Osteocyte (in vitro differentiated cells): ENCODE results near the gene SMYD3. TPM values are rescaled to one million over a fixed set of nuclear protein-coding genes. Genes with fewer than 3 reads are reported as not detected.
"Not testable (repeated sequence)": the region's sequence is repeated elsewhere in the genome, so short reads cannot be mapped to it uniquely, and the experiment has no call there.

Experiments used
- DNase-seq: peaks from one replicate; pipeline ENCODE4 v3.0.0; 2021; ENCODE audit warnings: mixed read lengths; ENCODE audit not compliant: unreplicated experiment; ENCODE audit errors: extremely low spot score
- H3K27ac Mint-ChIP-seq: one replicate; pipeline ENCODE4 v1.8.0; 2021; ENCODE audit warnings: mild to moderate bottlenecking, mixed read lengths; ENCODE audit not compliant: unreplicated experiment
- H3K27me3 Mint-ChIP-seq: one replicate; pipeline ENCODE4 v1.8.0; 2021; ENCODE audit warnings: mixed read lengths; ENCODE audit not compliant: unreplicated experiment
- H3K36me3 Mint-ChIP-seq: one replicate; pipeline ENCODE4 v1.8.0; 2021; ENCODE audit warnings: mixed read lengths; ENCODE audit not compliant: unreplicated experiment
- H3K4me1 Mint-ChIP-seq: one replicate; pipeline ENCODE4 v1.8.0; 2021; ENCODE audit warnings: mixed read lengths; ENCODE audit not compliant: unreplicated experiment
- H3K4me3 Mint-ChIP-seq: one replicate; pipeline ENCODE4 v1.8.0; 2021; ENCODE audit warnings: mild to moderate bottlenecking, moderate library complexity, mixed read lengths; ENCODE audit not compliant: unreplicated experiment
- H3K9me3 Mint-ChIP-seq: one replicate; pipeline ENCODE4 v1.8.0; 2021; ENCODE audit warnings: mixed read lengths; ENCODE audit not compliant: unreplicated experiment
- CTCF ChIP-seq: fragments of 200-600 bp; sonication (generic); IDR thresholded peaks from 2 replicates; pipeline ENCODE4 v1.5.0; 2021; ENCODE audit warnings: antibody characterized with exemption, mild to moderate bottlenecking, moderate library complexity
- total RNA-seq: library from RNA; stranded (reverse); gene quantifications from 2 replicates; pipeline ENCODE4 v1.2.1, GENCODE V29; 2021

SMYD3 gene
- total RNA-seq, 1 donor from 2014 or later = 22.3 TPM

GRCh38 chr1:245715970-245716369 is 791.1 kb downstream of the SMYD3 start:
- Mint-ChIP-seq H3K27ac (no peak overlapping the region), H3K27me3 (no peaks in the 10 kb centered on the region), H3K4me3 (no peak overlapping the region), H3K9me3 (no peaks in the 10 kb centered on the region), H3K4me1 (peaks cover 6% of the 10 kb centered on the region), H3K36me3 (no peaks in the 10 kb centered on the region)
- TF ChIP-seq CTCF = no peak
- no peak for DNase-seq

GRCh38 chr1:245715291-245715701 is 791.8 kb downstream of the SMYD3 start:
- H3K9me3 Mint-ChIP-seq = no peaks in the 10 kb centered on the region
- H3K4me1 Mint-ChIP-seq = peaks cover 6% of the 10 kb centered on the region
- no peaks in the 10 kb centered on the region for H3K36me3 Mint-ChIP-seq
- no peak overlapping the region for H3K27ac Mint-ChIP-seq
- no peak for DNase-seq
- no peak for TF ChIP-seq CTCF
- H3K4me3 Mint-ChIP-seq = no peak overlapping the region
- H3K27me3 Mint-ChIP-seq = no peaks in the 10 kb centered on the region

GRCh38 chr1:245714027-245714426 is 793.1 kb downstream of the SMYD3 start:
- not testable (repeated sequence) for H3K4me1 Mint-ChIP-seq, H3K4me3 Mint-ChIP-seq, H3K36me3 Mint-ChIP-seq, DNase-seq, H3K27ac Mint-ChIP-seq, H3K27me3 Mint-ChIP-seq, H3K9me3 Mint-ChIP-seq

- Mint-ChIP-seq H3K27me3 (no peaks in the 10 kb centered on the region), H3K36me3 (no peaks in the 10 kb centered on the region), H3K4me1 (peaks cover 6% of the 10 kb centered on the region), H3K4me3 (no peak overlapping the region), H3K9me3 (no peaks in the 10 kb centered on the region), H3K27ac (no peak overlapping the region)
- no peak for DNase-seq
- no peak for TF ChIP-seq CTCF
These were observed 795.8 kb downstream of the SMYD3 start for GRCh38 chr1:245710961-245711903.

- TF ChIP-seq CTCF = no peak
These were observed 799.1 kb downstream of the SMYD3 start for GRCh38 chr1:245707941-245708340.

More at GRCh38 chr1:245707941-245708340, 799.1 kb downstream of the SMYD3 start:
- H3K4me3 Mint-ChIP-seq = no peak overlapping the region
- DNase-seq = no peak
- H3K4me1 Mint-ChIP-seq = peaks cover 3% of the 10 kb centered on the region
- no peaks in the 10 kb centered on the region for H3K27me3 Mint-ChIP-seq
- no peaks in the 10 kb centered on the region for H3K36me3 Mint-ChIP-seq
- H3K9me3 Mint-ChIP-seq = no peaks in the 10 kb centered on the region
- no peak overlapping the region for H3K27ac Mint-ChIP-seq
